Mononuclear cell (primary cell): ENCODE data around the gene NAT9. TPM values are rescaled to one million over a fixed set of nuclear protein-coding genes. Genes with fewer than 3 reads are reported as not detected.

Source experiments
- H3K27me3 ChIP-seq: 2 replicates; pipeline ENCODE4 v1.6.0; 2011; ENCODE audit warnings: low read length, control low read depth; ENCODE audit not compliant: insufficient read depth
- H3K4me1 ChIP-seq: 2 replicates; pipeline ENCODE4 v1.5.1; 2011; ENCODE audit warnings: mild to moderate bottlenecking, low read length, control low read depth; ENCODE audit not compliant: insufficient read depth
- H3K4me3 ChIP-seq: 2 replicates; pipeline ENCODE4 v1.5.1; 2011; ENCODE audit warnings: mild to moderate bottlenecking, low read length, moderate library complexity
- H3K9me3 ChIP-seq: 2 replicates; pipeline ENCODE4 v1.5.1; 2011; ENCODE audit warnings: low read depth, mild to moderate bottlenecking, control low read depth, low read length
- total RNA-seq: library from RNA; depleted of rRNA; stranded (reverse); fragments of >200 nt; gene quantifications from one replicate; pipeline ENCODE4 v1.2.3, GENCODE V29; 2012

The NAT9 gene
- total RNA-seq, 1 donor, result 14.9 TPM

DNA sequence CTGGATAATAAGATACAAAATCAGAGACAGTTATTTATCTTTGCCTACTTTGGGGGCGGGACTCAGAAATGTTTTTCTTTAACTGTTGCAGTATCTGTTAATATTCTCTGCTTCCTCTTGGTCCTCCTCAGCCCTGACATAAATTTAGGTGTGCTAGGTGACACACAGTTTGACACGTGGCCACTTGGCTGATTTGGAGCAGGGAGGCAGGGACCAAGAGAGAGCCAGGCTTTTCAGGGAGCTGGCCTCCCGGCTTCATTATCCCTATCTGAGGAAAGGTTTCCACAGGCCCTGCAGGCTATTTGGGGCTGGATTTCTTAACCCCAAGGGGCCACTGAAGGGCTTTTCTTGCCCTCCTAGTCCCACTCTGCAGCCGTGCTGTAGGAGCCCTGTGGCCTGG lies 20.1 kb upstream of the NAT9 start:
- no peaks in the 10 kb centered on the region for H3K9me3 ChIP-seq
- peaks cover 4% of the 10 kb centered on the region for H3K4me1 ChIP-seq
- no peak overlapping the region for H3K4me3 ChIP-seq
- no peaks in the 10 kb centered on the region for H3K27me3 ChIP-seq

DNA sequence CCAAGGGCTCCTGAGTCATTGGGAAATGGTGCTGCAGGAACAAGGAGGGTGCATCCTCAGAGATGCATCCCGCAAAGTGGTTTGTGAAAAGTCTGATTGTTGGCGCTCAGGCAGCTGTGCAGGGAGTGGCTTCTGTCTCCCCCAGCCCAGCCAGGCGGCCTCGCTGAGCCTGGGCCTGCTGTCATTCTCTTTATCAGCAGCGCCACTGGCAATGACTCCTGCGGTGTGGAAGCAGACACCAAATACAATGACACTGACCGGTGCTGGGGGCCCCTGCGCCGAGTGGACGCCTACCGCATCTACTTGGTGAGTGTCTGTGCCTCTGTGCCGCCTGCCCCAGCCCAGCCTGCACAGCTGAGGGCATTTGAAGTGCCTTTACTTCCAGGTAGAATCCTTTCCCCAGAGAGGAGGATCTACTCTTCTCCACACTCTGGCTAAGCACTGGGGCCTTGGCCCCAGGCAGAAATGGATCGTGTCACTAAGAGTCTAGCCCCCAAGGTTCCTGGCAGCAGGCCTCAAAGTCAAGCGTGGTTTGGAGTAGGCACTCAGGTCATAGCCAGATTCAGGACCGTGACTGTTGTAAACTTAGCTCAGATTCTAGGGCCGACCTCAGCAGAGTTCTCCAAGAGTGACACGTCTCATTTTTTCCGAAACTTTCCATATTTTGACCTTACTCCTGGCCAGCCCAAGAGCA lies 19.3 kb upstream of the NAT9 start:
- Histone ChIP-seq H3K4me1 (peaks cover 12% of the 10 kb centered on the region), H3K9me3 (no peaks in the 10 kb centered on the region), H3K27me3 (no peaks in the 10 kb centered on the region), H3K4me3 (no peak overlapping the region)

DNA sequence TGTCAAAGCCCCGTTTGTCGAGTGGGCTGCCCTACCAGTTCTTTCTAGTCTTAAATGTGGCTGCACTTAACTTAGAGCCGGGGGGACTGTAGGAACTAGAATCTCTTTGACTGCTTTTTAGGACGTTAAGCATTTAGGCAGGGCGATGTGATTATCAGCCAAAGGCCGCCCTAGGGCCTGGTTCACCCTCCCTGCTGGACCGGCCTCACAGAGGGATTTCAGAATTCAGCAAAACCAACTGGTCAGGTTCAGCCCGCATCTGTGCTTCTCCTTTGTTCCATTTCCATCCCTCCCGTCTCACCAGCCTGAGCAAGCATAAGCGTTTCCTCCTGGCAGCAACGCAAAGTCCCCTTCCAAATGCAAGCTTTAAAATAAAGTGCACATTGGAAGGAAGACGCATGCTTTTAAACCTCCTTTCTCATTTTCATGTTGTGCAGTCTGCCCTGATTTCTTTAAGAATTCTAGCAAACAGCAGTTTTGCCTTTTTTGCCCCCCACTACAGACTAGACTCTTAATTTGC lies 16.5 kb upstream of the NAT9 start:
- no peaks in the 10 kb centered on the region for H3K9me3 ChIP-seq
- peaks cover 23% of the 10 kb centered on the region for H3K4me1 ChIP-seq
- H3K27me3 ChIP-seq, result no peaks in the 10 kb centered on the region
- H3K4me3 ChIP-seq, result no peak overlapping the region

DNA sequence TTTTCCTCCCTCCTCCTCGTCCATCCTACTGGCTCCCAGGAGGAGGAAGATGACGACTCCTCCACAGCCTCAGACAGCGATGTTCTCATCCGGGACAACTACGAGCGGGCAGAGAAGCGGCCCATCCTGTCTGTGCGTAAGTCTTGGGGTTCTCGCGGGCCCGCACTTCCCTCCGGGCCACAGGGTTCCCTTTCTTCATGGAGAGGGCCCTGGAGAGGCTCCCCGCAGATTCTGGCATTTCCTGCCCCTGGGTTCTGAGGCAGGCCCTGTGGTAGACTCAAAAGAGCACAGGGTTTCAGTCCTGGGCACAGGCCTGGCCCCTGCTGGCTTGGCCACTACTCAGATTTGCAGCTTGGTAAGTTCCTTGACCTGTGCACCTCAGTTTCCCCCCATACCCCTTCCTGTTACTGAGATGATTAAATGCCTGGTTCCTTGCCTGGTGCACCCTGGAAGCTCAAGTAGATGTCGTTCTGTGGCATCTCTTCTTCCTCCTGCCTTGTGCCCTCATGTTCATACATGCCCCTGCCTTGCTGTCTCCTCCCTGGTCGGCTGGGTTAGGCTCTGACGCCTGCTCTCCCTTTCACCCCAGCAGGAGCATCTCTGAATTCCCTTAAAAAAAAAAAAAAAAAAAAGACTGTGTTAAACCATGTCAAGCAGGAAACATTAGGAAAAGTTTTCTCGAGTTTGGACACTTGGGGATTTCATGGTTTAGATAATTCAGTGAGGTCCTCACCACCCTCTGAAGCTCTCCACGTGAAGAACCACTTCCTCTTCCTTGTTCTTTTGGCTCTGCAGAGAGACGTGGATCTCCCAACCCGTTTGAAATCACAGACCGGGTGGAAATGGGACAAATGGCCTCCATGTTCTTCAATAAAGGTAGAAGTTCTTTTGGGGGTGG lies 14.3 kb upstream of the NAT9 start:
- Histone ChIP-seq H3K9me3 (no peaks in the 10 kb centered on the region), H3K4me3 (no peak overlapping the region), H3K4me1 (peaks cover 44% of the 10 kb centered on the region), H3K27me3 (no peaks in the 10 kb centered on the region)

DNA sequence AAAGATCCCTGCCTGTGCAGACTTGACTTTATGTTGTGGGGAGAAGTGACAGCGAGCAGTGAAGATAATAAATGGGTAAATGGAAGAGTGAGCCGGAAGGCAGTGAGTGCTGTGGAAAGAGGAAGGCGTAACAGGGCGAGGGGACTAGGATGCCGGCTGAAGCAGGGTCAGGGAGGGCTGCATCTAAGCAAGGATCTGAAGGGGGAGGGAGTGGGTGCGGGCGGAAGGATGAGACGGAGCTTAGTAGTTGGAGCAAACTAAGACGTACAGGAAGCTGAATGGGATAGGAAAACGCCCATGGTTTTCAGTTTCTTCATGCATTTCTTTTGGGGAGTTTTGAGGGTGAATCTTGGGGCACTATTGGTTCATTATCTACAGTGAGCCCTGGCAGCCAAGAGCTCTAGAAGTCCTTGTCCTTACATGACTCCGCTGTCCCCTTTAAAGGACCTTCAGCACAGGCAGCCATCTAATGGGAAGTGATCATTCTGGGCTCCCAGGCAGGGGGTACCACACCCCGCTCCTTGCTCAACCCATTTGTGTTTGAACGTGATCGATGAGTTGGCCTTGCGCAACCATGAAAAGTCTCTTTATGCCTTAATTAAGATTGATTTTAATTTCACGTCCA lies 10.4 kb upstream of the NAT9 start:
- no peak overlapping the region for H3K4me3 ChIP-seq
- H3K4me1 ChIP-seq, result peaks cover 75% of the 10 kb centered on the region
- H3K9me3 ChIP-seq, result no peaks in the 10 kb centered on the region
- no peaks in the 10 kb centered on the region for H3K27me3 ChIP-seq

DNA sequence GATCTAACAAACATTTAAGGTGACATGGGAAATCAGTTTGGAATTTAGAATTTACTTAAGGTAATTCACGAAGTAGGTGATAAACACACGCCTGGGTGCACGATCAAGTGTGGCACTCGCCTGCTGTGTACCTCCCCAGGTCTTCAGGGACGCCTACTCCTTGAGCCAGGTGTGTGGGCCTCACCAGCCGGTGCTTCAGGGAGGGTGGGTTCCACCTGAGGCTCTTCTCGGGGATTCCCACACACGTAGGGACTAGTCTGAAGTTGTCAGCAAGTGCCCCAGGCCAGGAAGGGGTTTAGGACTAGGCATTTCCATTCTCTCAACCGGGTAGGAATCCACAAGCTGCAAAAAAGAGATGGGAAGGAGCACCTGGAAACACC lies 9.8 kb upstream of the NAT9 start:
- Histone ChIP-seq H3K4me3 (no peak overlapping the region), H3K4me1 (peaks cover 75% of the 10 kb centered on the region), H3K27me3 (no peaks in the 10 kb centered on the region), H3K9me3 (no peaks in the 10 kb centered on the region)

DNA sequence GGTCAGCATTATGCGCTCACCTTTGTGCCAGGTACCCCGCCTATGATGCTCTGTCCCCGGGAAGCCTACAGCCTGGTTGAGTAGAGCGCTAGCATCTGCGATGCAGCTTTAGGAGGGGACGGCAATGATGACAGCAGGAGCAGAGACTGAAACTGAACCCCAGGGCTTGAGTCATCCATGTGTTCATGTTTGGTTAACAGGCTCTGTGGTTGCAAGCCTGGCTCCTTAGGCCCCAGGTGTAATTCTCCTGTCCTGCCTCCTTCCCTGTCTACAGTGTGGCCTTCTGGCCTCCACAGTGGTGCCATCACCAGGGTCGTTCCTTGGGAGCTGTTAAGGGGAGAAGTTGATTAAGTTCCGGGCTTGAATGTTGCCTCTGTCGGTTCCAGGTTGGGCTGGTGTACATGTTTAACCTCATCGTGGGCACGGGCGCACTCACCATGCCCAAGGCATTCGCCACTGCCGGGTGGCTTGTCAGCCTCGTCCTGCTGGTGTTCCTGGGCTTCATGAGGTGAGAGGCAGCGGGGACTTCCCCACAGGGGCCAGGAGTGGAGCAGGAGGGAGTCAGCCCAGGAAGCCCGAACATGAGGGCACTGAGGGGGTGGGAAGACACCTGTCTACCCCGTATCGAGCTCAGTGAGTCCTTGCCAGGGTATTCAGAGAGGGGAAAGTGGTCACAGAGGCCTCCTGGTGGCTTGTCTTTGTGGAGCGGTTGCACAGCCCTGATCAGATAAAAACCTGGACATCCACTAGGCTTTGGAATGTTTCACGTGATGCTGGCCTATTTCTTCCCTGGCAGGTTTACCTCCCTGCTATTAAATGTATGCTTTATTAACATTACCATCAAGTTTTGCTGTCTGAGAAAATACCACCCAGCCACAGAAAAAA lies 9.2 kb upstream of the NAT9 start:
- Histone ChIP-seq H3K9me3 (no peaks in the 10 kb centered on the region), H3K27me3 (no peaks in the 10 kb centered on the region), H3K4me3 (no peak overlapping the region), H3K4me1 (peaks cover 75% of the 10 kb centered on the region)

DNA sequence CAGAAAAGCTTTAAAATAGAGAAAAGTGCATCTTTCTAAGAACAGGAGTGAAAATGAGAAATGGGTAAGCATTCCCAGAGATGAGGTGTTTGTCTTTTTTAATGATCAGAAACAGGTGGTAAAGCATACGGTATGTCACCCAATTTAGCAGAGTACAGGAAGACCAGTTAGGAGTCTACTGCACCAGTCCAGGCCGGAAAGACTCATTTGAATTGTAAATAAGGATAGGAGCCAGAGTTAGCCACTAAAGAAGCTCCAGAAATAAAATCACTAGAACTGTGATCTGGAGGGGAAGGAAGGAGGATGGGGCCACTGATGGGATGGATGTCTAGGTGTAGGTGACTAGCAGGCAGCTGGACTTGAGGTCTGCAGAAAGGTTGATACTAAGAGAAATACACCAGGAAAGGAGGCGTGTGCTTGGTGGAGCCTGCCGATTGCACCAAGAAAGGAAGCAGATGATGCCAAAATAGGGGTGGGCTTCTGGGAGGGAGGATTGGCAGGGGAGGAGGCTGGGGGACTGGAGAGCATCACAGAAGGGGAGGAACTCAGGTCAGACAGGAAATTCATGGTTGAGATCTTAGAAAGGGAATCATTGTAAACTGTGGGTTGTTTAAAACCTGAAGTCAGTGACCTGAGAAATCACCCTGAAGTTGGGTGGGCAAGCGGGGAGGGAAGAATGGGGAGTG lies 8.1 kb upstream of the NAT9 start:
- peaks cover 76% of the 10 kb centered on the region for H3K4me1 ChIP-seq

DNA sequence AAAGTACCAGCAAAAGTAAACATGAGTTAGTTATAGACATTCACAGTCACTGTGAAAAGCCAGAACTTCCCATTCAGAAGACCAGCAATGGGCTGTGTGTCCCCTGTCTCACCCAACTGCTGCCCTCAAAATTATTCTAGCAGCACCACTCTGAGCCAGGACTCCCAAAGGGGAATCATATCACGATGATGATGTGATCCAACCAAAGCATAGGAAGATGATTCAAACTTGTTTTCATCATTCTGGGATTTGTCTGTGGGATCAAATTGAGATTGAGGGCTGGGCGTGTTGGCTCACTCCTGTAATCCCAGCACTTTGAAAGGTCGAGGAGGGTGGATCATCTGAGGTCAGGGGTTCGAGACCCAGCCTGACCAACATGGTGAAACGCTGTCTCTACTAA lies 6.4 kb upstream of the NAT9 start:
- Histone ChIP-seq H3K27me3 (no peaks in the 10 kb centered on the region), H3K4me3 (no peak overlapping the region), H3K9me3 (no peaks in the 10 kb centered on the region), H3K4me1 (peaks cover 91% of the 10 kb centered on the region)

More for the DNA sequence above, 8.1 kb upstream of the NAT9 start:
- Histone ChIP-seq H3K9me3 (no peaks in the 10 kb centered on the region), H3K27me3 (no peaks in the 10 kb centered on the region), H3K4me3 (no peak overlapping the region)

DNA sequence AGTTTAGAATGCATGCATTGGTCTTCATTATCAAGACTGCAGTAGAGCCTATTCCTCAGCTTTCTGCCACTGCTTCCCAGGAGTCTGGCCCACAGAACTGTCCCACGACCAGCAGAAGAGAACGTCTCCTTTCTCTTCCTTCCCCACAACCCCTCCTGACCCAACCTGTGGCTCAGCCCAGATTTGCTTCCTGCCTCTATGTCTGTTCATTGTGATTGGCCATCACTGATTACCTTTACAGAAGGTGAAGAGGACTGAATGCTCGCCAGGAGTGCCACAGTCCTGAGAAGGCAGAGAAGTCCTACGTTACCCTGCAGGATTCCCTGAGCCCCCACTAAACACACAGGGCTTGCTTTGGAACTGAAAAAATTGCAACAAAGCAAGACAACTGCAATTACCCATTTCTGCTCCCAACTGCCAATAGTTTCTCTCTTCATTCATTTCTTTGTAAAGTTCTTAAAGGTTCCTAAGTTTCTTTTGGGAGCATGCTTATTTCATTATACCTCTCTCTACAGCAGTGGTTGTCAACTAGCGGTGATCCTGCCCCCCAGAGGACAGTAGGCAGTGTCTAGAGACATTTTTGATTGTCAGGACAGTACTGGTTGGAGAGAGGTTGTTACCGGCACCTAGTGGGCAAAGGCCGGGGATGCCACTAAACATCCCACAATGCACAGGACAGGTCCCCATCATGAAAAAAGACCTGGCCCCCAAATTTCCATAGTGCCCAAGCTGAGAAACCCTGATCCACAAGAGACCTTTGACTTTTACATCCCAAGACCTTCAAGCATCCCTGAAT lies 4.5 kb upstream of the NAT9 start:
- Histone ChIP-seq H3K9me3 (no peaks in the 10 kb centered on the region), H3K4me1 (peaks cover 88% of the 10 kb centered on the region), H3K27me3 (no peaks in the 10 kb centered on the region), H3K4me3 (no peak overlapping the region)

DNA sequence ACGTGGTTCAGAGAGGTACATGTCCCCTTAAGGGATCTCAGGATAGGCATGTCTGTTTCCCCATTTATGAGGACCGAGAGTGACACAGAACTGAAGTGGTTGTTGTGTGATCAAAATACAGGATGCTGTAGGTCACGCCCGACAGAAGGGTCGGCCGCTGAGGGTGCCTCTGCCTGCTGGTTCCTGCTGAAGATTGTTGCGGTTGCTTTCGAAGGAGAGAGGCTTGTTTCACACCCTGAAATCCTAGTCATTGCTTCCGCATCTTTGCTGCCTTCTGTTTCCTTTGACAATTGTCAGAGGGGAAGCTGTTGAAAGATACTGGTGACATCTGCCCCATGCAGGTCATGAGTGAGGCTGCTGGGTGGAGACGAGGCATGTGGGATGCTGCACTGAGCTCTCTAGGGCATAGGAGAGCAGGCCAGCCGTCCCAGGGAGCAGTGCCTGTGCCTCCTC lies 3.8 kb upstream of the NAT9 start:
- Histone ChIP-seq H3K4me3 (no peak overlapping the region), H3K27me3 (no peaks in the 10 kb centered on the region), H3K9me3 (no peaks in the 10 kb centered on the region), H3K4me1 (peaks cover 88% of the 10 kb centered on the region)

DNA sequence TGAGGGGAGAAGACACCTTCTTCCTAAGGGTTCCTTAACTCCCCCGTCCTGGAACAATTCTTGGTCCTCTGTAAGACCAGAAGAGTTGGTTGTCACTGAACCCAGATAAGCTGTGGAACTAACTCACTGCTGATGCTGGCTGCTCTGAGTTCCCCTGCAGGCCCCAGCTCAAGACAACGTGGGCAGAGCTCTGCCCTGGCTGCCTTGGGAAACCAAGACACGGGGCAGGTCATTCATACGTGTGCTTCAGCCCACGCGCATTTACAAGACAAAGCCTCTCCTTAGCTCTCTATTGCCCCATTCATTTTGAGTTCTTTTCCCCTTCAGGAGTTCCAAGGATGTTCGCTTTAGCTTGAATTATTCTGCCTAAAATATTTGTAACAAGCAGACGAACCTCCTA lies 3.4 kb upstream of the NAT9 start:
- H3K27me3 ChIP-seq, result no peaks in the 10 kb centered on the region
- no peak overlapping the region for H3K4me3 ChIP-seq
- H3K9me3 ChIP-seq, result no peaks in the 10 kb centered on the region
- peaks cover 87% of the 10 kb centered on the region for H3K4me1 ChIP-seq

DNA sequence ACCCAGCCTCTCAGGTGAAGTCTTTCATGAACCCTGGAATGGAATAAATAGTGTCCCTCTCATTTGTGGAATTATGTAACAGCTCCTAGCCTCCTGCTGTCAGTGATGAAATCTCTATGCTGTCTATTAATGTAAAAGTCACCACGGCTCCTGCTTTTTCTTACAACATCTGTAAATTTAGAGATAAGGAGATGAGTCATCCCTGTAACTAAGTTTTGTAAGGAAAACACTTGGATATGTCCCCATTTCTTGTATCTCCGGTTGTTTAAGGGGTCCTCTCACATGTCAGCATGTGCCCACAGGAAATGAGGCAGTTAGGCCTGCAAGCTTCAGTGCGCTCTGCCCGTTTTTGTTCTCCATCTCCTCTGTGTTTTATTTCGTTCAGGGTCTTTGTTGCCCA lies 2.8 kb upstream of the NAT9 start:
- H3K4me3 ChIP-seq, result no peak overlapping the region
- no peaks in the 10 kb centered on the region for H3K9me3 ChIP-seq
- H3K4me1 ChIP-seq, result peaks cover 89% of the 10 kb centered on the region
- H3K27me3 ChIP-seq, result no peaks in the 10 kb centered on the region
